ENCODE results near the gene THBD.

Gene THBD

GRCh38 chr20:23048283-23049200 lies 930 bp downstream of the THBD start:
- peak; percentile 86 for TF ChIP-seq CTCF (conservative IDR thresholded peaks at IDR 0.05)
- H3K27ac ChIP-seq, result peak overlapping the region; percentile 53

- H3K27ac ChIP-seq, result no peak overlapping the region
- TF ChIP-seq CTCF (conservative IDR thresholded peaks at IDR 0.05), result no peak
These were observed 1.7 kb downstream of the THBD start for GRCh38 chr20:23047738-23048214.

GRCh38 chr20:23047001-23047737 lies 2.3 kb downstream of the THBD start:
- H3K27ac ChIP-seq, result no peak overlapping the region
- no peak for TF ChIP-seq CTCF (conservative IDR thresholded peaks at IDR 0.05)

GRCh38 chr20:23046431-23046830 lies 3.0 kb downstream of the THBD start:
- TF ChIP-seq CTCF (conservative IDR thresholded peaks at IDR 0.05), result no peak
- no peak overlapping the region for H3K27ac ChIP-seq

GRCh38 chr20:23043376-23043775 lies 6.1 kb downstream of the THBD start:
- no peak for TF ChIP-seq CTCF (conservative IDR thresholded peaks at IDR 0.05)
- no peak overlapping the region for H3K27ac ChIP-seq

GRCh38 chr20:23042270-23042669 lies 7.2 kb downstream of the THBD start:
- no peak for TF ChIP-seq CTCF (conservative IDR thresholded peaks at IDR 0.05)
- no peak overlapping the region for H3K27ac ChIP-seq

- H3K27ac ChIP-seq, result no peak overlapping the region
- no peak for TF ChIP-seq CTCF (conservative IDR thresholded peaks at IDR 0.05)
These were observed 9.5 kb downstream of the THBD start for GRCh38 chr20:23039885-23040508.

All from VCaP (cell line).